Parathyroid adenoma (tissue), 2 donors: ENCODE data around the gene AREG.

ENCODE experiments used
- H2AFZ ChIP-seq: fragments of 300-600 bp; sonication (generic); one replicate; pipeline ENCODE4 v1.7.0; 2017; ENCODE audit warnings: antibody characterized with exemption, mild to moderate bottlenecking
- H3K27ac ChIP-seq: fragments of 300-600 bp; sonication (generic); one replicate; pipeline ENCODE4 v1.7.0; 2017
- H3K27me3 ChIP-seq: fragments of 300-600 bp; sonication (generic); one replicate; pipeline ENCODE4 v1.7.0; 2017; ENCODE audit warnings: low read length; ENCODE audit not compliant: control insufficient read depth, insufficient read depth
- H3K36me3 ChIP-seq: fragments of 300-600 bp; sonication (generic); one replicate; pipeline ENCODE4 v1.7.0; 2017; ENCODE audit warnings: low read length; ENCODE audit not compliant: control insufficient read depth, insufficient read depth
- H3K4me1 ChIP-seq: fragments of 300-600 bp; sonication (generic); one replicate; pipeline ENCODE4 v1.7.0; 2017; ENCODE audit warnings: control low read depth
- H3K4me2 ChIP-seq: fragments of 300-600 bp; sonication (generic); one replicate; pipeline ENCODE4 v1.7.0; 2017; ENCODE audit warnings: low read length
- H3K4me3 ChIP-seq: fragments of 300-600 bp; sonication (generic); one replicate; pipeline ENCODE4 v1.7.0; 2017; ENCODE audit warnings: low read depth, low read length
- H3K79me2 ChIP-seq: fragments of 300-600 bp; sonication (generic); one replicate; pipeline ENCODE4 v1.7.0; 2017; ENCODE audit warnings: control low read depth
- H3K9ac ChIP-seq: fragments of 300-600 bp; sonication (generic); one replicate; pipeline ENCODE4 v1.7.0; 2017; ENCODE audit warnings: mild to moderate bottlenecking
- H3K9me3 ChIP-seq: fragments of 300-600 bp; sonication (generic); one replicate; pipeline ENCODE4 v1.7.0; 2017; ENCODE audit warnings: low read length; ENCODE audit not compliant: control insufficient read depth
- TF ChIP-seq, protein P1 (sequence below): fragments of 300-600 bp; sonication (generic); IDR thresholded peaks from one replicate; pipeline ENCODE4 v1.7.0; 2017; ENCODE audit warnings: antibody characterized with exemption, mild to moderate bottlenecking
- donor health status: primary hyperparathyroidism.

The AREG gene

DNA sequence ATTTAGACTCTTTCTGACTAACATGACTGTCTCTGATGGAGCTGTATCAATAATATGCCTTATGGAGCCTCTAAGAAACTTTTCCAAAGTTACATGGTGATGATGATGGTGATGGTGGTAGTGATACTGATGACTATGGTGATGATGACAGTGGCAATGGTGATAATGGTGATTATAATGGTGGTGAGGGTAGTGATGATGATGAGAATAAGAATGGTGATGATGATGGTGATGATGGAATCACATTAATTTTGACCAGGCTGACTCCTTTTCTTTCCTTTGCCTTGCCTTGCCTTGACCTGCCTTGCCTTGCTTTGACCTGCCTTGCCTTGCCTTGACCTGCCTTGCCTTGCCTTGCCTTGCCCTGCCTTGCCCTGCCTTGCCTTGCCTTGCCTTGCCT is 31.7 kb upstream of the AREG start:
- Histone ChIP-seq H3K9ac (no peak overlapping the region), H2AFZ (no peak overlapping the region), H3K36me3 (no peaks in the 10 kb centered on the region), H3K27me3 (no peaks in the 10 kb centered on the region), H3K9me3 (no peaks in the 10 kb centered on the region), H3K79me2 (no peaks in the 10 kb centered on the region), H3K4me1 (no peaks in the 10 kb centered on the region), H3K4me3 (no peak overlapping the region), H3K27ac (no peak overlapping the region), H3K4me2 (no peak overlapping the region)
- TF ChIP-seq, protein P1, sequence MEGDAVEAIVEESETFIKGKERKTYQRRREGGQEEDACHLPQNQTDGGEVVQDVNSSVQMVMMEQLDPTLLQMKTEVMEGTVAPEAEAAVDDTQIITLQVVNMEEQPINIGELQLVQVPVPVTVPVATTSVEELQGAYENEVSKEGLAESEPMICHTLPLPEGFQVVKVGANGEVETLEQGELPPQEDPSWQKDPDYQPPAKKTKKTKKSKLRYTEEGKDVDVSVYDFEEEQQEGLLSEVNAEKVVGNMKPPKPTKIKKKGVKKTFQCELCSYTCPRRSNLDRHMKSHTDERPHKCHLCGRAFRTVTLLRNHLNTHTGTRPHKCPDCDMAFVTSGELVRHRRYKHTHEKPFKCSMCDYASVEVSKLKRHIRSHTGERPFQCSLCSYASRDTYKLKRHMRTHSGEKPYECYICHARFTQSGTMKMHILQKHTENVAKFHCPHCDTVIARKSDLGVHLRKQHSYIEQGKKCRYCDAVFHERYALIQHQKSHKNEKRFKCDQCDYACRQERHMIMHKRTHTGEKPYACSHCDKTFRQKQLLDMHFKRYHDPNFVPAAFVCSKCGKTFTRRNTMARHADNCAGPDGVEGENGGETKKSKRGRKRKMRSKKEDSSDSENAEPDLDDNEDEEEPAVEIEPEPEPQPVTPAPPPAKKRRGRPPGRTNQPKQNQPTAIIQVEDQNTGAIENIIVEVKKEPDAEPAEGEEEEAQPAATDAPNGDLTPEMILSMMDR: no peak

DNA sequence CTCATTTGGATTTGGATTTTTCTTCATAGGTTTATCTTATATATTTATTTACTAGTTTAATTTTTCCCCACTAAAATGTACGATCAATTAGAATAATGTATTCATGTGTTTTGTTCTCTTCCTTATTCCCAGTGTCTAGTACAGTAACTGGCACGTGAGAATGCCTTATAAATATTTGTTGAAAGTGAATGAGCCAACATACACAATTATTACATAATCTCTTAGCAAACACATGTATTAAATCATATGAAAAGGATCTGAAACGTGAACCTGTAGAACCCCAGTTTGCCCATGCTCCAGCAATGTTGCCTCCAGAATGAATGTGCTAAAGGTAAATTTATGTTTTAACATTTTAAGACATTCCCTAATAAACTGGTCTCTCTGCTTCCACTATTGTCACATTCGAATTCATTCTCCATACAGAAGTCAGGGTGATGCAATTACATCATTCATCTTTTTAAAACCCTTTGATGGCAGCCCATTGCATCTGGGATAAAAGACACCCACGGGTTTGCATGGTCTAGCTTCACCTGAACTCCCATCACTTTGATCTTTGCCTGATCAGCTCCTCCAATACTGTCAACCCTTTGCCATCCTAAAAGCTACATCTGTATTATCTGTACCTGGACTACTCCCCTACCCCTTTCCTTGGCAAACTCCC is 30.7 kb upstream of the AREG start:
- no peaks in the 10 kb centered on the region for H3K79me2 ChIP-seq
- no peak overlapping the region for H3K4me3 ChIP-seq
- no peaks in the 10 kb centered on the region for H3K9me3 ChIP-seq
- H2AFZ ChIP-seq: no peak overlapping the region
- no peaks in the 10 kb centered on the region for H3K4me1 ChIP-seq
- H3K36me3 ChIP-seq: no peaks in the 10 kb centered on the region
- no peak overlapping the region for H3K4me2 ChIP-seq
- no peak overlapping the region for H3K27ac ChIP-seq
- TF ChIP-seq, protein P1: no peak
- no peaks in the 10 kb centered on the region for H3K27me3 ChIP-seq
- H3K9ac ChIP-seq: no peak overlapping the region

DNA sequence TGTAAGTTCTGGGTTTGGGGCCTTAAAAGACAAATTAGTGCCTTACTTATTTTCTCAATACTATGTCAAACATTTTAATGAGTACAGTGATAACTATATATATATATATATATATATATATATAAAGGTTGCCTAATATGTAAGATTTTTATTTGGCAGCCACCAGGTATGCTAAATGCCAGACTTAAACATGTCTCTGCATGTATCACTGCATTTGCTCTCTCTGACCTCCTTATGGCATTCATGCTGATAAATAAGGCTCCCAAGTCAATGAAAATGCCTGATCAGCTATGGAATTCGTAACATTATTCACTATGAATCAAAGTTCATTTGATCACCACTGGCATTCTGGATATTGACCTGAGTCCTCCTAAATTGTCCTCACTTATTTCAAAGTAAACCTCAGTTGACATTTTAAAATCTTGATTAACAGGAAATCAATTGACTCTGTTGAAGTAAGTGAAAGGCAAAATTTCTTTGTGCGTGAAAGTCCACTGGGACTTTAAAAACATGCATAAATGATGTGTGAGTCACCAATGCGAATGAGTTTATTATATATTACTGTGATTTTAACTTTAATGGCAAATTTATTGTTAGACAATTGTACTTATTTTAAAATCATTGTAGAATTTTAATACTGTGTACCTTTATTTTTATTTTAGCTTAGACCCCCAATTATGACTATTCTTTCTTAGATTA is 29.2 kb upstream of the AREG start:
- Histone ChIP-seq H3K36me3 (no peaks in the 10 kb centered on the region), H3K27ac (no peak overlapping the region), H3K79me2 (no peaks in the 10 kb centered on the region), H2AFZ (no peak overlapping the region), H3K9me3 (no peaks in the 10 kb centered on the region), H3K4me1 (no peaks in the 10 kb centered on the region), H3K9ac (no peak overlapping the region), H3K4me2 (no peak overlapping the region), H3K27me3 (no peaks in the 10 kb centered on the region), H3K4me3 (no peak overlapping the region)
- TF ChIP-seq, protein P1: no peak

DNA sequence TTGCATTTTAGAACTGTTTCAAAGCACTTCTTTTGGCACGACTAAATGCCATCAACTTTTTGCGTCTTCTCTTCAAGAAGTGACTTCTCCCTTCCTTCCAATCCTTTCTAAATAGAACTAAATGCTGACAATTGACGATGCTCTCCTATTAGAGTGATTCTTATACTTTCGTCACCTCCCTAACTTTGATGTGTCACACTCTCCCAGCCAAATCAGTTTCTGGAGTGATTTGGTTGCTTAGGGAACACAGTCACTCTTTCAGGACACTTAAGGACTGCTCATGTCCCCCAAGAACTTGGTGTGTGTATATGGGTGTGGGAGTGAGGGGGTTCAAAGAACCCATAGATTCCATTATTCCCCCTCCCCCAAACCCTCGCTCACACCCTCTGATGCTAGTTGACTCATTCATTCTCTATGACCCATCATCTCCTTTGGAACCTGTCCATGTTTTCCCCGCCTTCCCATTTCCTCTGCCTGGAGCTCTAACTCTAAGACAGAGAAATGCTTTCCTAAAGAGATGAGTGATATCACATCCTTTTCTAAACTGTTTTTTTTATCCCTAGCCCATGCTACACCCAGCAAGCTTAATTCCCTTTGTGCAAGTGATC is 26.8 kb upstream of the AREG start:
- H3K27me3 ChIP-seq: no peaks in the 10 kb centered on the region
- H3K36me3 ChIP-seq: no peaks in the 10 kb centered on the region
- H2AFZ ChIP-seq: no peak overlapping the region
- H3K79me2 ChIP-seq: no peaks in the 10 kb centered on the region
- H3K27ac ChIP-seq: no peak overlapping the region
- no peak overlapping the region for H3K4me3 ChIP-seq
- no peaks in the 10 kb centered on the region for H3K4me1 ChIP-seq
- TF ChIP-seq, protein P1: no peak
- H3K9me3 ChIP-seq: no peaks in the 10 kb centered on the region
- H3K4me2 ChIP-seq: no peak overlapping the region
- H3K9ac ChIP-seq: no peak overlapping the region
